Measurements from ENCODE around the gene LRRK2. TPM values are rescaled to one million over a fixed set of nuclear protein-coding genes. Genes with fewer than 3 reads are reported as not detected.

The LRRK2 gene
- total and polyA plus RNA-seq, 2 of the 8 experiments (the other 6 are each of a cell fraction or from before 2014, with no cell fraction given) = 0.06 to 0.13 TPM

DNA sequence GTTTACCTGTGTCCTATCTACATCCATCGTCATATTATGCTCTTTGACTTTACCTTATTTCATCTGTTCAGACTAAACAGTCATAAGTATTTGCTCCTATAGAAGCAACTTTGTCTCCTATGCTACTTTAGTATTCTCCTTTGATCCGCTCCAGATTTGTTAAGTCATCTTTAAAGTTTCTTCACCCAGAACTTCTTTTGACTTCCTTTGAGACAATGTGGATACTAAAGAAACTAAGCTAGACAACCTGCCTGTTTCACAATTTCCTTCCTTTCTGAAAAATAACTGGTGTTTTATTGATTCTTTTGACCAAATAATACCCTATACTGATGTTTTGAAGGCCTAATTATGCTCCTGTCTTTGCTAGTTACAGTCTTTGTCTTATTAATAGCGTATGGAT, 30.0 kb upstream of the LRRK2 start:
- Histone ChIP-seq H3K23me2 (ENCODE audit: low read depth, low read length) (no peaks in the 10 kb centered on the region), H3K9me3 (ENCODE audit: insufficient read depth in 2 of 2, low read depth in 1 of 2, low read length in 1 of 2) (peaks cover 7% of the 10 kb centered on the region in 2 experiments; a peak in 3 of 4 replicates), H3K79me1 (ENCODE audit: low read depth, low read length) (no peaks in the 10 kb centered on the region), H3K56ac (replicated peaks; ENCODE audit: insufficient read length, low read depth, low read length) (no peak overlapping the region), H2BK120ac (replicated peaks; ENCODE audit: low read depth, low read length) (no peak overlapping the region), H3K79me2 (ENCODE audit: control insufficient read depth in 1 of 2, insufficient read depth in 2 of 2, low read length in 2 of 2) (no peaks in the 10 kb centered on the region), H2BK15ac (ENCODE audit: low read length) (no peak overlapping the region), H3K23ac (ENCODE audit: insufficient read length) (no peak overlapping the region), H3K27me3 (replicated peaks in 1 of 4; ENCODE audit: control insufficient read depth in 3 of 4, extremely low read depth in 1 of 4, insufficient read depth in 3 of 4, low read length in 3 of 4) (no peaks in the 10 kb centered on the region), H2AFZ (ENCODE audit: low read length) (no peak overlapping the region), H2BK12ac (ENCODE audit: low read depth, low read length) (no peak overlapping the region), H3K14ac (ENCODE audit: insufficient read length) (no peak overlapping the region), H4K91ac (replicated peaks; ENCODE audit: insufficient read length, low read length) (no peak overlapping the region), H3K9ac (replicated peaks in 1 of 4; ENCODE audit: extremely low read depth in 1 of 4, low read depth in 3 of 4, low read length in 3 of 4) (no peak overlapping the region), H4K5ac (ENCODE audit: insufficient read length, low read depth, low read length) (no peak overlapping the region), H3K4ac (replicated peaks; ENCODE audit: insufficient read length, low read depth, low read length) (no peak overlapping the region), H3K4me1 (replicated peaks in 1 of 4; ENCODE audit: control insufficient read depth in 3 of 4, insufficient read depth in 4 of 4, low read length in 3 of 4) (peaks cover 0 to 6% (median 0%) of the 10 kb centered on the region in 4 experiments; a peak in 1 of 7 replicates), H2BK20ac (ENCODE audit: low read length) (no peak overlapping the region), H3K36me3 (ENCODE audit: control insufficient read depth in 2 of 4, insufficient read depth in 4 of 4, low read length in 3 of 4) (no peaks in the 10 kb centered on the region; a peak in 1 of 8 replicates), H4K8ac (ENCODE audit: extremely low read depth, insufficient read depth, low read length) (no peak overlapping the region), H4K20me1 (replicated peaks in 1 of 2; ENCODE audit: control insufficient read depth in 1 of 2, insufficient read depth in 2 of 2, low read length in 2 of 2) (no peaks in the 10 kb centered on the region), H3K27ac (ENCODE audit: low read depth, low read length) (no peak overlapping the region), H2BK5ac (ENCODE audit: low read depth, low read length) (no peak overlapping the region), H2AK5ac (ENCODE audit: low read depth, low read length) (no peak overlapping the region), H3K4me3 (ENCODE audit: extremely low read depth in 1 of 4, insufficient read depth in 2 of 4, low read depth in 3 of 4, low read length in 4 of 4) (no peak overlapping the region), H3K18ac (ENCODE audit: extremely low read depth, low read length) (no peak overlapping the region), H3K4me2 (ENCODE audit: insufficient read depth in 1 of 2, low read depth in 2 of 2, low read length in 2 of 2) (no peak overlapping the region)
- ChIA-PET CTCF (ENCODE audit: partially characterized antibody) (interaction anchor here (0.9 to 1.4 kb wide), 3 partner anchors 39 to 204 kb away, joined by 3 read pairs; no protein-coding TSS in a partner anchor), POLR2A (ENCODE audit: partially characterized antibody) (no interaction called here)
- 99% methylated on average over 3 of the region's 3 CpGs; no CpG with 5 or more reads in 1 of the 2 experiments for WGBS, 2 experiments (ENCODE audit: extremely low coverage in 1 of 2, insufficient coverage in 1 of 2, insufficient read length in 1 of 2, insufficient replicate concordance in 2 of 2, low coverage in 1 of 2, low lambda C conversion rate in 2 of 2, missing lambda C conversion rate in 1 of 2)
- FAIRE-seq (no peak), DNase-seq (ENCODE audit: low read depth in 1 of 2, low spot score in 2 of 2) (no peak)
- TF ChIP-seq HDAC2 (IDR thresholded peaks at IDR 0.05; ENCODE audit: borderline replicate concordance in 1 of 2, low read depth in 2 of 2, low read length in 2 of 2) (no peak), ZNF274 (IDR thresholded peaks at IDR 0.05; ENCODE audit: borderline replicate concordance, extremely low read depth, low read length) (no peak), POLR2A (IDR thresholded peaks at IDR 0.05; ENCODE audit: control extremely low read depth in 1 of 2, low read depth in 2 of 2, low read length in 2 of 2) (no peak), CTBP2 (IDR thresholded peaks at IDR 0.05; ENCODE audit: borderline replicate concordance, insufficient read depth, insufficient read length, low read length) (no peak), SRF (IDR thresholded peaks at IDR 0.05; ENCODE audit: low read depth, low read length) (no peak), CEBPB (IDR thresholded peaks at IDR 0.05; ENCODE audit: low read depth, low read length) (no peak), RAD21 (IDR thresholded peaks at IDR 0.05 in 1 of 2, conservative IDR thresholded peaks at IDR 0.05 in 1 of 2; ENCODE audit: low read depth in 2 of 2, low read length in 2 of 2) (no peak), POLR2AphosphoS5 (IDR thresholded peaks at IDR 0.05; ENCODE audit: low read depth, low read length) (no peak), BCL11A (IDR thresholded peaks at IDR 0.05; ENCODE audit: low read depth in 2 of 2, low read length in 2 of 2) (no peak), KDM1A (IDR thresholded peaks at IDR 0.05; ENCODE audit: borderline replicate concordance, low read length) (no peak), SP2 (IDR thresholded peaks at IDR 0.05; ENCODE audit: low read length) (no peak), ASH2L (IDR thresholded peaks at IDR 0.05; ENCODE audit: low read length) (no peak), TCF12 (IDR thresholded peaks at IDR 0.05; ENCODE audit: low read depth, low read length) (no peak)
- TF ChIP-seq, protein P1, sequence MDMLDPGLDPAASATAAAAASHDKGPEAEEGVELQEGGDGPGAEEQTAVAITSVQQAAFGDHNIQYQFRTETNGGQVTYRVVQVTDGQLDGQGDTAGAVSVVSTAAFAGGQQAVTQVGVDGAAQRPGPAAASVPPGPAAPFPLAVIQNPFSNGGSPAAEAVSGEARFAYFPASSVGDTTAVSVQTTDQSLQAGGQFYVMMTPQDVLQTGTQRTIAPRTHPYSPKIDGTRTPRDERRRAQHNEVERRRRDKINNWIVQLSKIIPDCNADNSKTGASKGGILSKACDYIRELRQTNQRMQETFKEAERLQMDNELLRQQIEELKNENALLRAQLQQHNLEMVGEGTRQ (IDR thresholded peaks at IDR 0.05; ENCODE audit: low read length) = no peak
